ACC112 (cell line): ENCODE measurements around the gene ABCG4.

Source experiments
- H2AFZ ChIP-seq: fragments of 200-600 bp; sonication (generic); one replicate; pipeline ENCODE4 v1.6.0; 2017; ENCODE audit warnings: antibody characterized with exemption, low read length; ENCODE audit not compliant: unreplicated experiment
- H3K27ac ChIP-seq: fragments of 200-600 bp; sonication (generic); 2 replicates; pipeline ENCODE4 v1.5.1; 2014; ENCODE audit warnings: low read depth, mild to moderate bottlenecking, antibody characterized with exemption, low read length, moderate library complexity
- H3K27me3 ChIP-seq: fragments of 200-600 bp; sonication (generic); 2 replicates; pipeline ENCODE4 v1.6.1; 2014; ENCODE audit warnings: mild to moderate bottlenecking, antibody characterized with exemption, low read length, moderate library complexity, mixed read lengths; ENCODE audit not compliant: insufficient read depth
- H3K36me3 ChIP-seq: fragments of 200-600 bp; sonication (generic); 2 replicates; pipeline ENCODE4 v1.6.1; 2016; ENCODE audit warnings: mild to moderate bottlenecking, antibody characterized with exemption, low read length, moderate library complexity, mixed read lengths; ENCODE audit not compliant: insufficient read depth
- H3K4me1 ChIP-seq: fragments of 200-600 bp; sonication (generic); one replicate; pipeline ENCODE4 v1.6.1; 2016; ENCODE audit warnings: low read length, mixed read lengths; ENCODE audit not compliant: insufficient read depth, unreplicated experiment, control insufficient read depth
- H3K4me3 ChIP-seq: fragments of 200-600 bp; sonication (generic); 2 replicates; pipeline ENCODE4 v1.5.1; 2014; ENCODE audit warnings: mild to moderate bottlenecking, low read depth, low read length
- H3K79me2 ChIP-seq: fragments of 200-600 bp; sonication (generic); one replicate; pipeline ENCODE4 v1.6.0; 2016; ENCODE audit warnings: low read length; ENCODE audit not compliant: control insufficient read depth, unreplicated experiment, insufficient read depth

Gene ABCG4

GRCh38 chr11:119168471-119169281 lies 19.8 kb downstream of the ABCG4 start, which contains the start of gene NLRX1:
Gene NLRX1, plus strand, starts transcription at chr11:119168725. Its CDS starts 2,679 bp downstream, at chr11:119171404.
- peak within 1 kb of the TSS; percentile 98 for H2AFZ ChIP-seq
- peak within 1 kb of the TSS; percentile 46; the same call in 1 of the 2 replicates for H3K27ac ChIP-seq

GRCh38 chr11:119169282-119169719 lies 20.4 kb downstream of the ABCG4 start:
- H3K4me3 ChIP-seq = peak overlapping the region; percentile 89
- peak overlapping the region; percentile 98 for H2AFZ ChIP-seq
- peaks cover 12% of the 10 kb centered on the region for H3K4me1 ChIP-seq
- no peaks in the 10 kb centered on the region for H3K36me3 ChIP-seq
- H3K27me3 ChIP-seq = no peaks in the 10 kb centered on the region
- no peaks in the 10 kb centered on the region for H3K79me2 ChIP-seq
- H3K27ac ChIP-seq = peak overlapping the region; percentile 46; the same call in 1 of the 2 replicates

More at GRCh38 chr11:119168471-119169281, 19.8 kb downstream of the ABCG4 start, which contains the start of gene NLRX1:
- Histone ChIP-seq H3K27me3 (no peaks in the 10 kb centered on the region), H3K79me2 (no peaks in the 10 kb centered on the region), H3K4me1 (peaks cover 12% of the 10 kb centered on the region), H3K36me3 (no peaks in the 10 kb centered on the region), H3K4me3 (peak within 1 kb of the TSS; percentile 89)

- H3K4me1 ChIP-seq = peaks cover 11% of the 10 kb centered on the region
- no peak overlapping the region for H3K27ac ChIP-seq
- H3K4me3 ChIP-seq = no peak overlapping the region
- no peak overlapping the region for H2AFZ ChIP-seq
- H3K27me3 ChIP-seq = no peaks in the 10 kb centered on the region
- no peaks in the 10 kb centered on the region for H3K36me3 ChIP-seq
- no peaks in the 10 kb centered on the region for H3K79me2 ChIP-seq
These were observed 23.7 kb downstream of the ABCG4 start for GRCh38 chr11:119172513-119172912.

- Histone ChIP-seq H3K27ac (no peak overlapping the region), H3K27me3 (no peaks in the 10 kb centered on the region), H3K4me1 (peaks cover 11% of the 10 kb centered on the region), H3K4me3 (no peak overlapping the region), H3K79me2 (no peaks in the 10 kb centered on the region), H2AFZ (no peak overlapping the region), H3K36me3 (no peaks in the 10 kb centered on the region)
These were observed 24.6 kb downstream of the ABCG4 start for GRCh38 chr11:119173453-119173852.

DNA sequence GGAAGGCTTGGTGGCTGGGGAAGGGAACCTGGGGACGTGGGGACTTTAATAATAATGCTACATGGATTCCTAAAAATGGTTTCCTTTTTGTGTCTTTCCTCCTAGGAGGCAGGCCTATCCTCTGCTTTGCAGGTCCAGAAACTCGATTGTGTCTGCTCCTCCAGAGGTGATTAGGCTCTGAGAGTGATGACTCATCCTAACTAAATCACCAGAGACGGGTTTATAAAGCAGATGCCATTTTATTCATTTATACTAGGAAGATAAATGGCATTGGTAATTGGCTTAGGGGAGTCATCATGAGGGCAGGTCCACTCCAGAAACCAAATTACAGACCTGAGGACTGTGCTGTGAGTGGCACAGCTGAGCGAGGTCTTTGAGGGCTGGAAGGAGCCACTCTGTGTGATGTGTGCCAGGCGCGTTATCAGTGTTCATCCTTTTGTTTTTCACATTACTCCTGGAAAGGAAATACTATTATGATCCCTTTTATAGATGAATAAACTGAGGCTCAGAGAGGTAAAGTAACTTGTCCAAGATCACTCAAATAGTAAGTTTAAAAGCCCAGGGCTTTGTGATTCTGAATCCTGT lies 26.7 kb downstream of the ABCG4 start:
- Histone ChIP-seq H3K4me1 (peaks cover 7% of the 10 kb centered on the region), H3K36me3 (no peaks in the 10 kb centered on the region), H2AFZ (no peak overlapping the region), H3K27ac (no peak overlapping the region), H3K27me3 (no peaks in the 10 kb centered on the region), H3K79me2 (no peaks in the 10 kb centered on the region), H3K4me3 (no peak overlapping the region)

DNA sequence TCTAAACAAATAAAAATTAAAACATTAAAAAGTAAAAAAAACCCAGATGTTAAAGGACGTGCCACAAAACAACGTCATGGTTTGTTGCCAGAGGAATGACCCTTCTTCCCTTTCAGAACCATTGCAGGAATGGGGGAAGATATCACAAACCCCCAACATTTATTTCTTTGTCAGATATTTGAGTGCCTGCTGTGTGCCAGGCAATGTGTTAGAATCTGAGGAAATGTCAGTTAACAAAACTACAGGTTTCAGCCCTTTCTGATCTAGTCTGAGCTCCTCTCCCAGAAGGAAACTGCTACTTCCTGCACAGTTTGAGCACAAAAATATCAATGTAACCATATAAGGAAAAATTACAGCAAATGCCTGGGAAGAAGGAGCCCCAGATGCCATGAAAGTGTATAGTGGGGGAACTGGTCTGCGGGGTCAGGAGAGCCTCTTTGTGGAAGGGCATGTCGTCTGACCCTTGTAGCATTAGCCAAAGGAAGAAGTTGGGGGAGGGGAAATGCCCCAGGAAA lies 29.4 kb downstream of the ABCG4 start:
- Histone ChIP-seq H3K79me2 (no peaks in the 10 kb centered on the region), H3K4me3 (no peak overlapping the region), H3K27ac (no peak overlapping the region), H3K36me3 (no peaks in the 10 kb centered on the region), H3K27me3 (no peaks in the 10 kb centered on the region), H3K4me1 (peaks cover 7% of the 10 kb centered on the region), H2AFZ (no peak overlapping the region)

DNA sequence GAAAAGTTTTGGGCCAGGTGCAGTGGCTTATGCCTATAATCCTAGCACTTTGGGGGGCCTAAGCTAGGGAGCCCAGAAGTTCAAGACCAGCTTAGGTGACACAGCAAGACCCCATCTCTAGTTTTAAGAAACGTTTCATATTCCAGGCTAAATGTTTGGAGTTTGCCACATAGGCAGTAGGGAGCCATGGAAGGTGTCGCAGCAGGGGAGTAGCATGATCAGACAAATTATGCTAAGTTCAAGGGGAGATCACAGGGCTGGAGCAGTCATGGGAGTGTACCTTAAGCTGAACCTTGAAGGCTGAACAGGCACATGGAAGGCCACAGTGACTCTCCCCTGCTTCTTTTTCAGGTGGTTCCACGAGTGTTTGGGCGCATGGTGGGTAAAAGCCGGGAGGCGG lies 30.5 kb downstream of the ABCG4 start:
- H3K4me1 ChIP-seq = peaks cover 7% of the 10 kb centered on the region
- no peaks in the 10 kb centered on the region for H3K36me3 ChIP-seq
- H3K79me2 ChIP-seq = no peaks in the 10 kb centered on the region
- no peaks in the 10 kb centered on the region for H3K27me3 ChIP-seq
- H3K27ac ChIP-seq = no peak overlapping the region
- no peak overlapping the region for H2AFZ ChIP-seq
- no peak overlapping the region for H3K4me3 ChIP-seq

GRCh38 chr11:119179983-119180382 lies 31.1 kb downstream of the ABCG4 start:
- H3K4me3 ChIP-seq = no peak overlapping the region
- no peak overlapping the region for H2AFZ ChIP-seq
- H3K4me1 ChIP-seq = peaks cover 7% of the 10 kb centered on the region
- no peaks in the 10 kb centered on the region for H3K36me3 ChIP-seq
- no peaks in the 10 kb centered on the region for H3K79me2 ChIP-seq
- H3K27ac ChIP-seq = no peak overlapping the region
- H3K27me3 ChIP-seq = no peaks in the 10 kb centered on the region

DNA sequence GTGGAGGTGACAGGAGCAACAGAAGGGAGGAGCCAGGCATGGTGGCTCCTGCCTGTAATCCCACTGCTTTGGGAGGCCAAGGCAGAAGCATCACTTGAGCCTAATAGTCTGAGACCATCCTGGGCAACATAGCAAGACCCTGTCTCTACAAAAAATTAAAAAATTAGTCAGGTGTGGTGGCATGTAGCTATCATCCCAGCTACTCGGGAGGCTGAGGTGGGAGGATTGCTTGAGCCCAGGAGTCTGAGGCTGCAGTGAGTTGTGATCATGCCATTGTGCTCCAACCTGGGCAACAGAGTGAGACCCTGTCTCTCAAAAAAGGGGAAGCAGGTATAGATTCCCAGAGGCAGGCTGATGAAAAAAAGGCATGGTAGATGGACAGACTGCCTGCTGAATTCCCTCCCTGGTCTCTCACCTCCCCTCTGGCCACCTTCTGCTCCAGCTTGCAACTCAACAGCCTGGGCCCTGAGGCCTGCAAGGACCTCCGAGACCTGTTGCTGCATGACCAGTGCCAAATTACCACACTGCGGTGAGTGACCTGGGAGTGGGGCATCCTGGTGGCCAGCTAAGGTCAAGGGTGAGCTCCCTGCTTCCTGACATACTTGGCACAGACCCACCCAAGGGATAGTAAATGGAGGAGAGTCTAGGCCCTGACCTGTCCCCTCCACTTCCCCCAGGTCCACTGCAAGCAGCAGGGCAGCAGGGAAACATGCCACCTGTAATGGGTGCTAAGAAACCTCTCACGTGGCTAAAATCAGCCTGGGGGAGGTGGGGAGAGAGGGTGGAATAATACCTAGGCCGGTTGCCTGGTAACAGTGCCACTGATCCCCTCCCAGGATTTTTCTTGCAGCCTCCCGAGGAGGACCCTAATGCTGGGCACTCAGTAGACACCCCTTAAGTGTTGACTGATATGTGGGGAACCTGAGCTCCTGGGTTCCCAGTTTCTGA lies 32.2 kb downstream of the ABCG4 start:
- H3K36me3 ChIP-seq = no peaks in the 10 kb centered on the region
- H3K27me3 ChIP-seq = peaks cover 5% of the 10 kb centered on the region
- no peak overlapping the region for H3K4me3 ChIP-seq
- no peaks in the 10 kb centered on the region for H3K79me2 ChIP-seq
- H3K27ac ChIP-seq = no peak overlapping the region
- no peaks in the 10 kb centered on the region for H3K4me1 ChIP-seq
- no peak overlapping the region for H2AFZ ChIP-seq
